ENCODE data around the gene ROPN1. TPM values are rescaled to one million over a fixed set of nuclear protein-coding genes. Genes with fewer than 3 reads are reported as not detected.

Gene ROPN1
- total RNA-seq, 2 experiments from 2014 or later, result not detected

- no peaks in the 10 kb centered on the region for H3K27me3 Mint-ChIP-seq
- ChIA-PET POLR2A (no interaction called here), CTCF (no interaction called here)
- no peak overlapping the region for H3K27ac Mint-ChIP-seq
- H3K4me3 Mint-ChIP-seq, result no peak overlapping the region
- intact Hi-C loops (cut with micrococcal nuclease), result no loop called here
- peaks cover 34% of the 10 kb centered on the region for H3K36me3 Mint-ChIP-seq
- no peaks in the 10 kb centered on the region for H3K9me3 Mint-ChIP-seq
- no peaks in the 10 kb centered on the region for H3K4me1 Mint-ChIP-seq (ENCODE audit: low read depth)
- no peak for DNase-seq
These were observed 57.7 kb downstream of the ROPN1 start for GRCh38 chr3:123934250-123934649.

- intact Hi-C loops (cut with micrococcal nuclease), result no loop called here
- no peaks in the 10 kb centered on the region for H3K4me1 Mint-ChIP-seq (ENCODE audit: low read depth)
- peaks cover 41% of the 10 kb centered on the region for H3K36me3 Mint-ChIP-seq
- no peak overlapping the region for H3K27ac Mint-ChIP-seq
- no peak for DNase-seq
- H3K27me3 Mint-ChIP-seq, result no peaks in the 10 kb centered on the region
- ChIA-PET POLR2A (no interaction called here), CTCF (no interaction called here)
- H3K4me3 Mint-ChIP-seq, result no peak overlapping the region
- no peaks in the 10 kb centered on the region for H3K9me3 Mint-ChIP-seq
These were observed 61.5 kb downstream of the ROPN1 start for GRCh38 chr3:123930445-123930844.

DNA sequence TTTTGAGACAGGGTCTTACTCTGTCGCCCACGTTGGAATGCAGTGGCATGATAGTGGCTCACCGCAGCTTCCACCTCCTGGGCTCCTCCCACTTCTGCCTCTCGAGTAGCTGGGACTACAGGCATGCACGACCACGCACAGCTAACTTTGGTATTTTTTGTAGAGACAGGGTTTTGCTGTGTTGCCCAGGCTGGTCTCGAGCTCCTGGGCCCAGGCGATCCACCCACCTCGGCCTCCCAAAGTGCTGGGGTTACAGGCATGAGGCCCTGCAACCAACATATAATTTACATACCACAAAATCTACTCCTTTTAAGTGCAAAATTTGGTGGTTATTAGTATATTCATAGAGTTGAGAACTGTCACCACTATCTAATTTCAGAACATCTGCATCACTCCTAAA, 62.6 kb downstream of the ROPN1 start:
- no peak overlapping the region for H3K4me3 Mint-ChIP-seq
- CTCF ChIA-PET, result no interaction called here
- intact Hi-C loops (cut with micrococcal nuclease), result no loop called here
- POLR2A ChIA-PET, result no interaction called here
- peaks cover 51% of the 10 kb centered on the region for H3K36me3 Mint-ChIP-seq
- H3K27me3 Mint-ChIP-seq, result no peaks in the 10 kb centered on the region
- DNase-seq, result no peak
- no peak overlapping the region for H3K27ac Mint-ChIP-seq
- peaks cover 2% of the 10 kb centered on the region for H3K9me3 Mint-ChIP-seq
- no peaks in the 10 kb centered on the region for H3K4me1 Mint-ChIP-seq (ENCODE audit: low read depth)

DNA sequence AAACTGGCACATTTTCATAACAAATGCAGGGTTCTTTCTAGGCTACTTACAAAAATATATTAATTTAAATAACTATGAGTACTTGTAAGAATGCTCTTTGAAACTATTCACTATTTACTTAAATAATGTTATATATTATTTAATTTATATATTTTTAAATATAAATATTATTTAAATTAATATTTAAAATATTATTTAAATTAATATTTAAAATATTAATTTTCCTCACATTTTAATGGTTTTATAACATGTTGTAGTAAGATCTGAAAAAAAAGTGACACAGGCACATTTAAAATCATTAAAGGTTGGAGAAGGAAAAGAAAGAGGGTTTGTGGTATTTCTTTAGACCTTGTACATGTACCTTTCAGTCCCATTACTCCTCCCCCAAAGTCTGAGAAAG, 65.5 kb downstream of the ROPN1 start:
- no peak overlapping the region for H3K4me3 Mint-ChIP-seq
- H3K27me3 Mint-ChIP-seq, result no peaks in the 10 kb centered on the region
- ChIA-PET CTCF (no interaction called here), POLR2A (no interaction called here)
- no peaks in the 10 kb centered on the region for H3K4me1 Mint-ChIP-seq (ENCODE audit: low read depth)
- H3K9me3 Mint-ChIP-seq, result peaks cover 28% of the 10 kb centered on the region
- no peak for DNase-seq
- peaks cover 64% of the 10 kb centered on the region for H3K36me3 Mint-ChIP-seq
- intact Hi-C loops (cut with micrococcal nuclease), result no loop called here
- no peak overlapping the region for H3K27ac Mint-ChIP-seq

DNA sequence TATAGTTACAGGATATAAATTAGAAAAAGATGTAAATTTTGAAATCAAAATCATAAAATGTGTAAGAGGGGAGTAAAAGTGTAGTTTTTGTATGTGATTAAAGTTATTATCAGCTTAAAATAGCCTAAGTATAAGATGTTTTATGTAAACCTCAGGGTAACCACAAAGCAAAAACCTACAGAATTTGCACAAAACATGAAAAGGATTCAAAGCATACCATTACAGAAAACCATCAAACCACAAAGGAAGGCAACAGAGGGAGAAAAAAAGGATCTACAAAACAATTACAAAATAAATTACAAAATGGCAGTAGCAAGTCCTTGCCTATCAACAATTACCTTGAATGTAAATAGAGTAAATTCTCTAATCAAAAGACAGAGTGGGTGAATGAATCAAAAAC, 71.1 kb downstream of the ROPN1 start:
- H3K27me3 Mint-ChIP-seq, result no peaks in the 10 kb centered on the region
- peaks cover 45% of the 10 kb centered on the region for H3K9me3 Mint-ChIP-seq
- ChIA-PET CTCF (no interaction called here), POLR2A (no interaction called here)
- no peak overlapping the region for H3K27ac Mint-ChIP-seq
- DNase-seq, result no peak
- intact Hi-C loops (cut with micrococcal nuclease), result no loop called here
- no peak overlapping the region for H3K4me3 Mint-ChIP-seq
- H3K36me3 Mint-ChIP-seq, result peaks cover 67% of the 10 kb centered on the region
- no peaks in the 10 kb centered on the region for H3K4me1 Mint-ChIP-seq (ENCODE audit: low read depth)

DNA sequence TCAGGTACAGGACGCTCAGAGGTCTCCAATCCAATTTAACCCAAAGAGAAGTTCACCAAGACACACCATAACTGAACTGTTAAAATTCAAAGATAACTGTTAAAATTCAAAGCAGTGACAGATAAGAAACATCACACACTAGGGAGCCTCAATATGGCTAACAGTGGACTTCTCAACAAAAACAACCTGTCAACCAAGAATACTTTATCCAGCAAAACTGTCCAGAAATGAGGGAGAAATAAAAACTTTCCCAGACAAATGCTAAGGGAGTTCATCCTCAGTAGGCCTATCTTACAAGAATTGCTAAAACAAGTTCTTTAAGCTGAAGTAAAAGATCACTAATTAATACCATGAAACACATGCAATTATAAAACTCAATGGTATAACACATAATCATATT, 71.5 kb downstream of the ROPN1 start:
- H3K4me3 Mint-ChIP-seq, result no peak overlapping the region
- peaks cover 68% of the 10 kb centered on the region for H3K36me3 Mint-ChIP-seq
- DNase-seq, result no peak
- CTCF ChIA-PET, result no interaction called here
- no peaks in the 10 kb centered on the region for H3K27me3 Mint-ChIP-seq
- H3K27ac Mint-ChIP-seq, result no peak overlapping the region
- H3K9me3 Mint-ChIP-seq, result peaks cover 45% of the 10 kb centered on the region
- intact Hi-C loops (cut with micrococcal nuclease), result no loop called here
- H3K4me1 Mint-ChIP-seq (ENCODE audit: low read depth), result no peaks in the 10 kb centered on the region
- POLR2A ChIA-PET, result no interaction called here

DNA sequence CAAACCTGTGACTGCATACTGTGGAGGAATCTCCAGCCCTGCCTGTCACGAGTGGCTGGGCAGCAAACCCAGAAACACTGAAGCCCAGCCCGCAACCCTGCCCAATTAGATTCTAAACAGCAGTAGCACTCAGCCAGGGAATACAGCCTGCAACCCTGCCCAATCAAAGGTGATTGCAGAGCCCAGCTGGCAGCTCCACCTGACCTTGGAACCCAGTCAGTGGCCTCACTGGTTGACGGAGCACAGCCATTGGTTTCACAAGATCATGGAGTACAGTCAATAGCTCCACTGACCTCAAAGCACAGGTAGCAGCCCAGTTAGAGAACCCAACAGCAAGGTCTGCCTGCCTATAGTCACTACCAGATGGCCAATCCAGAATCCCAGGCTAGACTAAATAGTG, 72.6 kb downstream of the ROPN1 start:
- no peak for DNase-seq
- Mint-ChIP-seq H3K27ac (no peak overlapping the region), H3K4me1 (ENCODE audit: low read depth) (no peaks in the 10 kb centered on the region), H3K27me3 (no peaks in the 10 kb centered on the region), H3K36me3 (peaks cover 69% of the 10 kb centered on the region), H3K4me3 (no peak overlapping the region), H3K9me3 (peaks cover 43% of the 10 kb centered on the region)
- ChIA-PET POLR2A (no interaction called here), CTCF (no interaction called here)
- intact Hi-C loops (cut with micrococcal nuclease), result no loop called here

Other genes with a start within 250 kb of the ROPN1 start
- gene MYLK, start 107.8 kb downstream of the ROPN1 start, total RNA-seq, result under 1 TPM in 1 of 2 experiments, not detected in 1; 0.17 TPM
- gene CCDC14, start 30.9 kb downstream of the ROPN1 start, total RNA-seq, result 10 to 100 TPM; 32.4 to 39.5 TPM
- gene KALRN, start 41.2 kb upstream of the ROPN1 start, total RNA-seq, result 1 to 10 TPM; 2.0 to 2.6 TPM